ENCODE data around the gene RPS6KA5. TPM values are rescaled to one million over a fixed set of nuclear protein-coding genes. Genes with fewer than 3 reads are reported as not detected.

RPS6KA5 gene
- total RNA-seq, 3 donors from 2014 or later = 4.8 to 19.2 (median 11.8) TPM

DNA sequence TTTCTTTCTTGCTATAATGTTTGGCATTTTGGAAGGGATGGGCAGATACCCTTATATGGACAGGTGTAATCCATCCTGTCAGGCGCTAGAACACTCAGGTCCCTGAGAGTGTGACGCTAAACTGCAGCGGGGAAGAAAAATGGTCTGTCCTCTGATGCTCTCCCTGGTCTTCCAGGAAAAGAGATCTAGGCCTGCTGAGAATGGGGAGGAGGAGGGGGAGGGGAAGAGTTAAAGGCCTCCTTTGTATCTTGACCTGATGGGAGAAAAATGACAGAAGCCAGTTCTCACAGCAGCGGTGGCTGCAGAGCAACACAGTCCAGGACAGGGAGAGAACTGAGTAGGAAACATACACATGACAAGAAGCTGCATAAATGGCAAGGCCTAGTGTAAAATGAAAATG is 61.1 kb downstream of the RPS6KA5 start:
- intact Hi-C loops (cut with DNase I; ENCODE audit: low total_unique reads) = no loop called here
- no peak for DNase-seq (ENCODE audit: low spot score in 2 of 2)
- no peak overlapping the region for H3K4me3 ChIP-seq
- H3K4me1 ChIP-seq = no peaks in the 10 kb centered on the region
- TF ChIP-seq POLR2A (IDR thresholded peaks at IDR 0.05) (no peak), POLR2AphosphoS5 (IDR thresholded peaks at IDR 0.05) (no peak)
- TF ChIP-seq, protein P1, sequence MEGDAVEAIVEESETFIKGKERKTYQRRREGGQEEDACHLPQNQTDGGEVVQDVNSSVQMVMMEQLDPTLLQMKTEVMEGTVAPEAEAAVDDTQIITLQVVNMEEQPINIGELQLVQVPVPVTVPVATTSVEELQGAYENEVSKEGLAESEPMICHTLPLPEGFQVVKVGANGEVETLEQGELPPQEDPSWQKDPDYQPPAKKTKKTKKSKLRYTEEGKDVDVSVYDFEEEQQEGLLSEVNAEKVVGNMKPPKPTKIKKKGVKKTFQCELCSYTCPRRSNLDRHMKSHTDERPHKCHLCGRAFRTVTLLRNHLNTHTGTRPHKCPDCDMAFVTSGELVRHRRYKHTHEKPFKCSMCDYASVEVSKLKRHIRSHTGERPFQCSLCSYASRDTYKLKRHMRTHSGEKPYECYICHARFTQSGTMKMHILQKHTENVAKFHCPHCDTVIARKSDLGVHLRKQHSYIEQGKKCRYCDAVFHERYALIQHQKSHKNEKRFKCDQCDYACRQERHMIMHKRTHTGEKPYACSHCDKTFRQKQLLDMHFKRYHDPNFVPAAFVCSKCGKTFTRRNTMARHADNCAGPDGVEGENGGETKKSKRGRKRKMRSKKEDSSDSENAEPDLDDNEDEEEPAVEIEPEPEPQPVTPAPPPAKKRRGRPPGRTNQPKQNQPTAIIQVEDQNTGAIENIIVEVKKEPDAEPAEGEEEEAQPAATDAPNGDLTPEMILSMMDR (IDR thresholded peaks at IDR 0.05) = no peak
- H3K27me3 ChIP-seq = no peaks in the 10 kb centered on the region
- H3K27ac ChIP-seq = no peak overlapping the region
- no peaks in the 10 kb centered on the region for H3K36me3 ChIP-seq
- H3K9me3 ChIP-seq = no peaks in the 10 kb centered on the region

DNA sequence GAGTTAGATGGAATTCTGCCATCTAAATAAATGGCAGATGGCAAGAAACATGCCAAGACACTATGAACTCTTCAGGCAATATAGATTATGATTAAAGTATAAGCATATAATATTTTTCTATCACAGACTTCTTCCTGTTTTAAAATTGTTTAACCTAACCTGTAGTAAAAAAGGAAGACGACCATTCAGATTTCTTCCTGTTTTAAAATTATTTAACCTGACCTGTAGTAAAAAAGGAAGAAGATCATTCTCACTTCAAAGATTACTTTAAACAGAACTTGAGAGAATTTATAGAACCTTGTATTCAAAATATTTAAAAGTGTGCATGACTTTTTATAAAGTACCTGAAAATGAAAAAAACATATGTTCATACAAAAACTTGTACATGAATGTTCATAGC is 63.5 kb downstream of the RPS6KA5 start:
- H3K9me3 ChIP-seq = no peaks in the 10 kb centered on the region
- H3K27ac ChIP-seq = no peak overlapping the region
- no peaks in the 10 kb centered on the region for H3K36me3 ChIP-seq
- no peak overlapping the region for H3K4me3 ChIP-seq
- no peaks in the 10 kb centered on the region for H3K4me1 ChIP-seq
- no peak for DNase-seq (ENCODE audit: low spot score in 2 of 2)
- TF ChIP-seq POLR2AphosphoS5 (IDR thresholded peaks at IDR 0.05) = no peak
- TF ChIP-seq, protein P1 (IDR thresholded peaks at IDR 0.05) = no peak
- no peaks in the 10 kb centered on the region for H3K27me3 ChIP-seq
- intact Hi-C loops (cut with DNase I; ENCODE audit: low total_unique reads) = no loop called here

DNA sequence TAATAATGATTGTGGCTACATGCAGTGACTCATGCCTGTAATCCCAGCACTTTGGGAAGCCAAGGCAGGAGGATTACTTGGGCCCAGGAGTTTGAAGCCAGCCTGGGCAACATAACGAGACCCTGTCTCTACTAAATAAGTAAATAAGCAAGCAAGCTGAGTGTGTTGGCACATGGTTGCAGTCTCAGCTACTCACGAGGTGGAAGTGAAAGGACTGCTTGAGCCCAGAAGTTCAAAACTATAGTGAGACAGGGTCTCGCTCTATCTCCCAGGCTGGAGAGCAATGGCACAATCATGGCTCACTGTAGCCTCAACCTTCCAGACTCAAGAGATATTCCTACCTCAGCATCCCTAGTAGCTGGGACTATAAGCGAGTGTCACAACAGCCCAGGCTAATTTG is 64.7 kb downstream of the RPS6KA5 start:
- intact Hi-C loops (cut with DNase I; ENCODE audit: low total_unique reads) = no loop called here
- H3K27me3 ChIP-seq = no peaks in the 10 kb centered on the region
- no peak overlapping the region for H3K27ac ChIP-seq
- DNase-seq (ENCODE audit: low spot score in 2 of 2) = no peak
- no peaks in the 10 kb centered on the region for H3K36me3 ChIP-seq
- H3K4me3 ChIP-seq = no peak overlapping the region
- no peaks in the 10 kb centered on the region for H3K9me3 ChIP-seq
- TF ChIP-seq POLR2AphosphoS5 (IDR thresholded peaks at IDR 0.05) (no peak), POLR2A (IDR thresholded peaks at IDR 0.05) (no peak)
- TF ChIP-seq, protein P1 (IDR thresholded peaks at IDR 0.05) = no peak
- no peaks in the 10 kb centered on the region for H3K4me1 ChIP-seq

DNA sequence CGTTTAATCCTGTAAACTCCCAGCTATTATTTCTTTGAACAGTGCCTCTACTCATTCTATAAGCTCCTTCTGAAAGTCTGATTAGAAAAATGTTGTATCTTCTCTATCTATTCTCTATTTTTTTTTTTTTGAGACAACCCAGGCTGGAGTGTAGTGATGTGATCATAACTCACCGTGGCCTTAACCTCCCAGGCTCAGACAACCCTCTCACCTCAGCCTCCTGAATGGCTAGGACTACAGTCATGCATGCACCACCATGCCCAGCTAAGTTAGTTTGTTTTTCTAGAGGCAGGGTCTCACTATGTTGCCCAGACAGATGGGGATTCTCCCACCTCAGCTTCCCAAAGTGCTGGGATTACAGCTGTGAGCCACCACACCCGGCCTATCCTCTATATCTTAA is 66.6 kb downstream of the RPS6KA5 start:
- H3K4me1 ChIP-seq = no peaks in the 10 kb centered on the region
- H3K9me3 ChIP-seq = no peaks in the 10 kb centered on the region
- DNase-seq (ENCODE audit: low spot score in 2 of 2) = no peak
- H3K27ac ChIP-seq = no peak overlapping the region
- no peaks in the 10 kb centered on the region for H3K36me3 ChIP-seq
- no peak overlapping the region for H3K4me3 ChIP-seq
- intact Hi-C loops (cut with DNase I; ENCODE audit: low total_unique reads) = no loop called here
- TF ChIP-seq POLR2A (IDR thresholded peaks at IDR 0.05) = no peak
- TF ChIP-seq POLR2AphosphoS5 (IDR thresholded peaks at IDR 0.05) = no peak
- TF ChIP-seq, protein P1 (IDR thresholded peaks at IDR 0.05) = no peak
- no peaks in the 10 kb centered on the region for H3K27me3 ChIP-seq

DNA sequence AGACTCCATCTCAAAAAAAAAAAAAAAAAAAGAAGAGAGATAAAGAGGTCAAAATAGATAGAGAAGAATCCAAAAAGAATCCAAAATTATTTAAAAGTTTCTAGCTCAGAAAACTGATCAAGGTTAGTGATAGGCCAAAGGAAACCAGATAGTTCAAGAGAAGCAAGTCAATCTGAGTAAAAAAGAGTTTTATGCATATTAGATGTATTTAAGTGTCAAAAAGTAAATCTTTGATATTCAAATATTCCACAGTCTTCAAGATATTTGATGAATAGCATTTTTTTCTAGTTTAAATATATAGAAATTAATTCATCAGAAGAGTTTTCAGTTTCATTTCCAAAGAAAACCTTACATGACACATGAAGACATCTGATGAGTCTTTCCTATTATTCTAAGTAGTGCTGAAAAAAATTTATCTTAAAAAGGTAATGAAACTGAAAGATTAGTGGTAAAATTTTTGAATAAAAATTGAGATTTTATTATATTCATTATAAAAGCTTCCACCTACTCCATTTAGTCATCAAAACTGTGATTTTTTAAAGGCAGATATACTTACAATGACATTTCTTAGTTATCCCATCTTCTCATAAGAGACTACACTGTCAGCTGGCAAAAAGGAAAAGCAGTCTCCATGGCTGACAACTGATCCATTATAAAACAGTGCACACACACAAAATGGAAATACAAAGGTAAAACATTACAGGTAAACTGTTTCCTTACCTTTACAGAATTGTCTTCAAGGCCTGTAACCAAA is 68.6 kb downstream of the RPS6KA5 start:
- DNase-seq (ENCODE audit: low spot score in 2 of 2) = no peak
- H3K4me3 ChIP-seq = no peak overlapping the region
- H3K4me1 ChIP-seq = no peaks in the 10 kb centered on the region
- no peaks in the 10 kb centered on the region for H3K36me3 ChIP-seq
- TF ChIP-seq, protein P1 (IDR thresholded peaks at IDR 0.05) = no peak
- no peak for TF ChIP-seq POLR2A (IDR thresholded peaks at IDR 0.05)
- no peak for TF ChIP-seq POLR2AphosphoS5 (IDR thresholded peaks at IDR 0.05)
- no peaks in the 10 kb centered on the region for H3K9me3 ChIP-seq
- no peaks in the 10 kb centered on the region for H3K27me3 ChIP-seq
- intact Hi-C loops (cut with DNase I; ENCODE audit: low total_unique reads) = no loop called here
- no peak overlapping the region for H3K27ac ChIP-seq

All from breast epithelium (tissue), 4 donors.